ENCODE results near the gene IRAK3. TPM values are rescaled to one million over a fixed set of nuclear protein-coding genes. Genes with fewer than 3 reads are reported as not detected.
A peak's percentile ranks its signal among the peaks of the same experiment; 100 is the strongest.

The IRAK3 gene
- polyA plus RNA-seq, result under 1 TPM; 0.73 to 0.76 TPM

- Histone ChIP-seq H3K4me1 (ENCODE audit: control insufficient read depth in 2 of 2, insufficient read depth in 2 of 2, low read length in 1 of 2) (peaks cover 0 to 3% of the 10 kb centered on the region in 2 donors), H3K4me3 (ENCODE audit: low read depth in 1 of 2, low read length in 2 of 2) (peak within 1 kb of the TSS; percentile 49 to 59), H3K36me3 (ENCODE audit: control insufficient read depth in 2 of 2, insufficient read depth in 2 of 2, low read length in 1 of 2) (no peaks in the 10 kb centered on the region), H3K27ac (ENCODE audit: low read depth in 2 of 2, low read length in 1 of 2) (peak within 1 kb of the TSS; percentile 81), H3K27me3 (ENCODE audit: control insufficient read depth in 1 of 2, insufficient read depth in 2 of 2, low read length in 2 of 2) (no peaks in the 10 kb centered on the region), H3K9me3 (ENCODE audit: control insufficient read depth in 2 of 2, insufficient read depth in 1 of 2, low read depth in 1 of 2, low read length in 1 of 2) (no peaks in the 10 kb centered on the region)
- WGBS, 2 donors, result 19 to 21% methylated on average over 74 to 82 of the region's 82 CpGs
Measured at GRCh38 chr12:66188584-66189485, at the start of gene IRAK3. Gene IRAK3 (plus strand): TSS chr12:66189214. CDS start chr12:66189300, 86 bp downstream.

DNA sequence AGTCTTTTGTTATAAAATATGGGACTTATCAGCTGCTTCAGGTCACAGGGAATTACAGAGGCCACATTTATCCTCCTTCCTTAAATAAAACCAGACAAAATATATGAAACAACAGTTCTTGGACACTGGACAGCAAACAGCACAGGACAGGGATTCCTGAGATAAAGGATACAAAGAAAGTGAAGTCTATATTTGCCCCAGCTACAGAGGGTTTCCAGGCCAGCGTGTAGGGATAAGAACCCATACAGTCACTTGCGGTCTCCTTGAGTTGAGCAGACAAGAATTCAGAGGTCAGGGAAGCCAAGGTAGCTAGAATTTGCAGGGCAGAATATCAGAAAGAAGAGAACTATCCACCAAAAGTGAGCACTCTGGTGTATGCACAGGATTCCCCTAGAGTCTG is 49.7 kb upstream of the IRAK3 start:
- no peak overlapping the region for H3K27ac ChIP-seq (ENCODE audit: low read depth in 2 of 2, low read length in 1 of 2)
- WGBS, 2 donors, result 98% methylated on average over 2 of the region's 2 CpGs
- H3K4me1 ChIP-seq (ENCODE audit: control insufficient read depth in 2 of 2, insufficient read depth in 2 of 2, low read length in 1 of 2), result no peaks in the 10 kb centered on the region
- H3K9me3 ChIP-seq (ENCODE audit: control insufficient read depth in 2 of 2, insufficient read depth in 1 of 2, low read depth in 1 of 2, low read length in 1 of 2), result peaks cover 2 to 5% of the 10 kb centered on the region in 2 donors
- no peaks in the 10 kb centered on the region for H3K27me3 ChIP-seq (ENCODE audit: control insufficient read depth in 1 of 2, insufficient read depth in 2 of 2, low read length in 2 of 2)
- H3K36me3 ChIP-seq (ENCODE audit: control insufficient read depth in 2 of 2, insufficient read depth in 2 of 2, low read length in 1 of 2), result peaks cover 5 to 8% of the 10 kb centered on the region in 2 donors
- H3K4me3 ChIP-seq (ENCODE audit: low read depth in 1 of 2, low read length in 2 of 2), result no peak overlapping the region

DNA sequence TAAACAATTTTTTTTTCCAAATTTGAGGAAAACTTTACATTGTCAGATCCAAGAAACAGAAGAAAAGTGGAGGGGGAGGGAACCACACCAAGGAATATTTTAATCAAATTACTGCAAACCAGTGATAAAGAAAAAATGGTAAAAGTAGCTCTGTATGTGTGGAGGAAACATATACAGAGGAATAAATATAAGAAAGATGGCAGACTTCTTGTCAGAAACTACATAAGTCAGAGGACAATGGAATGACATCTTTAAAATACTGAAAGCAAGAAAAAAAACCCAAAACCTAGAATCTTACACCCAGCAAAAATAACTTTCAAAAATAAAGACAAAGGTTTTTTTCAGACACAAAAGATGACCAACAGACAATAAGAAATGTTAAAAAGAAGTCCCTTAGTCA is 48.3 kb upstream of the IRAK3 start:
- H3K4me3 ChIP-seq (ENCODE audit: low read depth in 1 of 2, low read length in 2 of 2), result no peak overlapping the region
- H3K9me3 ChIP-seq (ENCODE audit: control insufficient read depth in 2 of 2, insufficient read depth in 1 of 2, low read depth in 1 of 2, low read length in 1 of 2), result peaks cover 2 to 5% of the 10 kb centered on the region in 2 donors
- no peaks in the 10 kb centered on the region for H3K27me3 ChIP-seq (ENCODE audit: control insufficient read depth in 1 of 2, insufficient read depth in 2 of 2, low read length in 2 of 2)
- no peaks in the 10 kb centered on the region for H3K4me1 ChIP-seq (ENCODE audit: control insufficient read depth in 2 of 2, insufficient read depth in 2 of 2, low read length in 1 of 2)
- H3K27ac ChIP-seq (ENCODE audit: low read depth in 2 of 2, low read length in 1 of 2), result no peak overlapping the region
- H3K36me3 ChIP-seq (ENCODE audit: control insufficient read depth in 2 of 2, insufficient read depth in 2 of 2, low read length in 1 of 2), result peaks cover 5 to 8% of the 10 kb centered on the region in 2 donors

GRCh38 chr12:66141299-66141698 is 47.7 kb upstream of the IRAK3 start:
- Histone ChIP-seq H3K27ac (ENCODE audit: low read depth in 2 of 2, low read length in 1 of 2) (no peak overlapping the region), H3K27me3 (ENCODE audit: control insufficient read depth in 1 of 2, insufficient read depth in 2 of 2, low read length in 2 of 2) (no peaks in the 10 kb centered on the region), H3K9me3 (ENCODE audit: control insufficient read depth in 2 of 2, insufficient read depth in 1 of 2, low read depth in 1 of 2, low read length in 1 of 2) (peaks cover 2 to 5% of the 10 kb centered on the region in 2 donors), H3K4me3 (ENCODE audit: low read depth in 1 of 2, low read length in 2 of 2) (no peak overlapping the region), H3K36me3 (ENCODE audit: control insufficient read depth in 2 of 2, insufficient read depth in 2 of 2, low read length in 1 of 2) (peaks cover 5 to 8% of the 10 kb centered on the region in 2 donors), H3K4me1 (ENCODE audit: control insufficient read depth in 2 of 2, insufficient read depth in 2 of 2, low read length in 1 of 2) (no peaks in the 10 kb centered on the region)
- 98 to 100% methylated on average over 2 of the region's 2 CpGs for WGBS, 2 donors

GRCh38 chr12:66142826-66143225 is 46.2 kb upstream of the IRAK3 start:
- Histone ChIP-seq H3K36me3 (ENCODE audit: control insufficient read depth in 2 of 2, insufficient read depth in 2 of 2, low read length in 1 of 2) (peaks cover 5 to 8% of the 10 kb centered on the region in 2 donors), H3K27me3 (ENCODE audit: control insufficient read depth in 1 of 2, insufficient read depth in 2 of 2, low read length in 2 of 2) (no peaks in the 10 kb centered on the region), H3K27ac (ENCODE audit: low read depth in 2 of 2, low read length in 1 of 2) (no peak overlapping the region), H3K4me3 (ENCODE audit: low read depth in 1 of 2, low read length in 2 of 2) (no peak overlapping the region), H3K4me1 (ENCODE audit: control insufficient read depth in 2 of 2, insufficient read depth in 2 of 2, low read length in 1 of 2) (no peaks in the 10 kb centered on the region), H3K9me3 (ENCODE audit: control insufficient read depth in 2 of 2, insufficient read depth in 1 of 2, low read depth in 1 of 2, low read length in 1 of 2) (peaks cover 2 to 5% of the 10 kb centered on the region in 2 donors)

DNA sequence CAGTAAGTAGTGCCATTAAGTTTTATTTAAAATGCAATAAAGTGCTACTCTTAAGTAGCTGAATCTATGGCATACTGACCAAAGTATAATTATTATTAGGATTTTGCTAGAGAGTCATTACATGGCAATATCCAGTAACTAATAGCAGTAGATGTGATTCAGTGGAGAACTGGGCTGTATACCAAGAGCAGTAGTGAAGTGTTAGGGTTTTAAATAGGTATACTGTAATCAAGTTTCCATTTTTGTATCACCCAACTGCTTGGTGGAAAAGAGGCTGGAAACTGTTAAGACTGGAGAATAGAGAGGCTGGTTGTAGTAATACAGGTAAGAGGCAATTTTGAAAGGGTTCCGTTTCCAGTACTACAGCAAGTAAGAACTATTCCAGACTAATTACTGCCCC is 45.1 kb upstream of the IRAK3 start:
- Histone ChIP-seq H3K4me3 (ENCODE audit: low read depth in 1 of 2, low read length in 2 of 2) (no peak overlapping the region), H3K36me3 (ENCODE audit: control insufficient read depth in 2 of 2, insufficient read depth in 2 of 2, low read length in 1 of 2) (peaks cover 5 to 8% of the 10 kb centered on the region in 2 donors), H3K27me3 (ENCODE audit: control insufficient read depth in 1 of 2, insufficient read depth in 2 of 2, low read length in 2 of 2) (no peaks in the 10 kb centered on the region), H3K27ac (ENCODE audit: low read depth in 2 of 2, low read length in 1 of 2) (no peak overlapping the region), H3K9me3 (ENCODE audit: control insufficient read depth in 2 of 2, insufficient read depth in 1 of 2, low read depth in 1 of 2, low read length in 1 of 2) (peaks cover 2 to 5% of the 10 kb centered on the region in 2 donors), H3K4me1 (ENCODE audit: control insufficient read depth in 2 of 2, insufficient read depth in 2 of 2, low read length in 1 of 2) (no peaks in the 10 kb centered on the region)
- WGBS, 2 donors, result 100% methylated on average over 1 of the region's 1 CpG

DNA sequence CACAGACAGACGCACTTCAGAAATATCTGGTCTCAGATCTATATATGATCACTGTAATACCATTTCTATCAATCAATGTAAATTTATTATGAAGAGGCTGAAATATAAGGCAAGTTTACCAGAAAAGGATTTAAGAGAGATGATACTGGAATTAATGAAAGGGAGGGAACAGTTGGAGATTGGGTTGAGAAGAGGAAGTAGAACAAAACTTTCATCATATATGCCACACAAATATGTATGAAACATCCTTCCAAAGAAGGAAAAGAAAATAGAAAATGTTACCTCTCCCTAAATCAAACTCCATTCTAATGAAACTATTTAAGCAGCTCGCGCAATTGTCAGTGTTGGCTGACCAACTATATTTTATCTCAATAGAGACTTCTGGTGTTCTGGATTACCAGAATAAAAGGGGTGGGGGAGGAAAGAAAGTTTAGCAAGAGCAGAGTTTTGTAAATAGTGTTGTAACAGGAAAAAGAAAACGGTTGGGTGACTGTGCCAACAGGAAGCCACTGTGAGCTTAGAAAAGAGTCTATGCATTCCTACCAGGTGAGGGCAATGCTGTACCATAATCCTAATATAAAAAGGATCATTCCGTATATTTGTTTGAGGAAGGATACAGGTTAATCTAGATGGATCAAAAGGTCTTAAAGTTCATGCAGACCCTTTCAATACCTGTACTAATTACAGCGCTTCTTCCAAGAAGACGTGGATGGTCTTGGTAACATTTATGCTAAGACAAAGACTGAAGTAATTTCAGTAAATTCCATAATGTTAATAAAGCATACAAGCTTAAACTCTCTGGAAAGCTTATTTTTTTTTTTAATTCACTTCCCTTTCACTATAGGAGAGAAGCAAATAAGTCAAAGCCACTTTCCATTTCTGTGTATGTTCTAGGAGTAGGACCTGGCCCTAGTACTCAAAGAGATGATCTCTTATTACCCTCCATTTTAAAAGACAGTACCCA is 43.9 kb upstream of the IRAK3 start:
- Histone ChIP-seq H3K36me3 (ENCODE audit: control insufficient read depth in 2 of 2, insufficient read depth in 2 of 2, low read length in 1 of 2) (peaks cover 0 to 8% of the 10 kb centered on the region in 2 donors), H3K27ac (ENCODE audit: low read depth in 2 of 2, low read length in 1 of 2) (no peak overlapping the region), H3K4me3 (ENCODE audit: low read depth in 1 of 2, low read length in 2 of 2) (no peak overlapping the region), H3K9me3 (ENCODE audit: control insufficient read depth in 2 of 2, insufficient read depth in 1 of 2, low read depth in 1 of 2, low read length in 1 of 2) (peaks cover 2% of the 10 kb centered on the region in 2 donors), H3K27me3 (ENCODE audit: control insufficient read depth in 1 of 2, insufficient read depth in 2 of 2, low read length in 2 of 2) (no peaks in the 10 kb centered on the region), H3K4me1 (ENCODE audit: control insufficient read depth in 2 of 2, insufficient read depth in 2 of 2, low read length in 1 of 2) (no peaks in the 10 kb centered on the region)
- 43 to 44% methylated on average over 7 of the region's 7 CpGs for WGBS, 2 donors

DNA sequence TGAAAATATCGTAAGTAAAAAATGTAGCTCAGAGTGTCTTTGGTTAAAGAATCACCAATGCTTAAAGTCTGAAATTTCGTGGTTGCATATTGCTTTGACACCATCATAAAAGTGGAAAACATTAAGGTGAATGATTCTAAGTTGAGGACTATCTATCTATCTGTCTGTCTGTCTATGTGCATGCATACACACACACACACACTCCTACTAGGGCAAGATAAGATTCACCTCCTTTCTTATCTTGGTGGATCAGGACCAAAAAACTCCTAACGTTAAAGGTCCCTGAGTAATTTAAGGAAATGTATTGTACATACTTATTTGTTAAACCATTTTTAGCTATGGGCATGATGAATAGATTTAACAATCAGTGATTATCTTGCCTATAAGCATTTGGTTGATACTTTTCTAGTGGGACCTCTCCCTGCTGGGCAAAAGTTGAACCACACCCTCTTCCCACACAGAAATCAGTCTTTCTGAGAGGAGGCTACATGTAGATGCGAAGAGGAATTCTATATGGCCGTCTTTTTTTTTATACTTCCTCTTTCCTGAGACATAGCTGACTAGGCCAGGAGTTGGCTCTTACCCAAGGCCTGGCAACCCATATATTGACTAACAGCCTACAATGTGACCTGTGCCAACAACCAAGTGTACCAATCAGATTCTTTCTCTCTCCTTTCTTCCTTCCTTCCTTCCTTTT is 39.2 kb upstream of the IRAK3 start:
- Histone ChIP-seq H3K27me3 (ENCODE audit: control insufficient read depth in 1 of 2, insufficient read depth in 2 of 2, low read length in 2 of 2) (no peaks in the 10 kb centered on the region), H3K27ac (ENCODE audit: low read depth in 2 of 2, low read length in 1 of 2) (no peak overlapping the region), H3K4me3 (ENCODE audit: low read depth in 1 of 2, low read length in 2 of 2) (no peak overlapping the region), H3K4me1 (ENCODE audit: control insufficient read depth in 2 of 2, insufficient read depth in 2 of 2, low read length in 1 of 2) (no peaks in the 10 kb centered on the region), H3K9me3 (ENCODE audit: control insufficient read depth in 2 of 2, insufficient read depth in 1 of 2, low read depth in 1 of 2, low read length in 1 of 2) (no peaks in the 10 kb centered on the region), H3K36me3 (ENCODE audit: control insufficient read depth in 2 of 2, insufficient read depth in 2 of 2, low read length in 1 of 2) (peaks cover 0 to 3% of the 10 kb centered on the region in 2 donors)
- 80 to 83% methylated on average over 5 of the region's 5 CpGs for WGBS, 2 donors

DNA sequence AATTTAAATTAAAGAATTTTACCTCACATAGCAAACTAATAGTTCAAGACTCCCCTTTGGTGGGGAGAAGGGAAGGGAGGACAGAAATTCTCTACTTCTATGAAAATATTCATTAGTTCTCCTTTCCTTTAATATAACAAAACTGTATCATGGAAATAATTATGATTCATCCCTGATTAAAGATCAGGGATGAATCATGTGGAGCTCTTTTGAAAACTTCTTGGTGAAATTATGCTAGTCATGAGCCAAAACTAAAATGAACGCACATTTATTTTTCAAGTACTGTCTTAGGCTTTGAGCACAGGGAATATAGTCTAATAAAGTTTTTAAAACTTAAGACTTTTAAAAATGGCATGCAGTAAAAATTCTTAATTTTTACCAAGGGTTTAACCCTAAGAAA is 36.3 kb upstream of the IRAK3 start:
- Histone ChIP-seq H3K36me3 (ENCODE audit: control insufficient read depth in 2 of 2, insufficient read depth in 2 of 2, low read length in 1 of 2) (peaks cover 0 to 3% of the 10 kb centered on the region in 2 donors), H3K4me3 (ENCODE audit: low read depth in 1 of 2, low read length in 2 of 2) (no peak overlapping the region), H3K27ac (ENCODE audit: low read depth in 2 of 2, low read length in 1 of 2) (no peak overlapping the region), H3K4me1 (ENCODE audit: control insufficient read depth in 2 of 2, insufficient read depth in 2 of 2, low read length in 1 of 2) (no peaks in the 10 kb centered on the region), H3K9me3 (ENCODE audit: control insufficient read depth in 2 of 2, insufficient read depth in 1 of 2, low read depth in 1 of 2, low read length in 1 of 2) (no peaks in the 10 kb centered on the region), H3K27me3 (ENCODE audit: control insufficient read depth in 1 of 2, insufficient read depth in 2 of 2, low read length in 2 of 2) (no peaks in the 10 kb centered on the region)
- WGBS, 2 donors, result 42 to 58% methylated on average over 1 of the region's 1 CpG
